ENCODE results near the gene RAB4A.

DNA sequence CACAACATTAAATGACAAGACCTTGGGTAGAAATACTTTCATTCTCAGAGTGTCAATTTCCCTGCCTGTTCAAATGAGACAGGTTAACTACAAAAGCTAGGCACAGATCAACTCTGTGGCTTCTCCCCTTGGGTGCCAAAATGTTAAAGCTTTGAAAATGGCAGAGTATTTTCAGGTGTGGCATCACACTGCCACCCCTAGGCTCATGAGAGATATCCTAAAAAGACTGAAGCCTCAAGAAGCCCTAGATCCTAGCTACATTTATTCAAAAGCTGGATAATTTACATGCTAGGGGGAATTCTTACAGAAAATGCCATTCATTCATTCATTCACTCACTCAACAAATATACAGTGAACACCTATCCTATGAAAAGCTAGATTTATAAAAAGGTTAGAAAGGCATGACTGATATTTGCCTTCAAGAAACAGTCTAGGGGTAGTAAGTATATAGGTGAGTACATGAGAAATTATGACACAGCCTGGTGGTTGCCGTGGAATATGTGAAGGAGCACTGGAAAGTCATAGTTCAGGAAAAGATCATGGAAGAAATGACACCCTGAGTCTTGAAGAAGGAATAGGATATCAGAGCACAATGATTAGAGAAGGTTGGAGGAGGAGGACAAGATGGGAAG is 15.9 kb upstream of the RAB4A start:
- peak; percentile 41 to 66 (median 46) for TF ChIP-seq CTCF (IDR thresholded peaks at IDR 0.05)
- no peak for TF ChIP-seq POLR2A (IDR thresholded peaks at IDR 0.05)

Data from breast epithelium (tissue), 3 donors.